GM19240 (cell line): ENCODE data around the gene MKX.

Source experiments
- DNase-seq: peaks from one replicate; pipeline ENCODE4 v3.0.0; 2011; ENCODE audit warnings: low spot score; ENCODE audit not compliant: insufficient read length

Gene MKX

DNA sequence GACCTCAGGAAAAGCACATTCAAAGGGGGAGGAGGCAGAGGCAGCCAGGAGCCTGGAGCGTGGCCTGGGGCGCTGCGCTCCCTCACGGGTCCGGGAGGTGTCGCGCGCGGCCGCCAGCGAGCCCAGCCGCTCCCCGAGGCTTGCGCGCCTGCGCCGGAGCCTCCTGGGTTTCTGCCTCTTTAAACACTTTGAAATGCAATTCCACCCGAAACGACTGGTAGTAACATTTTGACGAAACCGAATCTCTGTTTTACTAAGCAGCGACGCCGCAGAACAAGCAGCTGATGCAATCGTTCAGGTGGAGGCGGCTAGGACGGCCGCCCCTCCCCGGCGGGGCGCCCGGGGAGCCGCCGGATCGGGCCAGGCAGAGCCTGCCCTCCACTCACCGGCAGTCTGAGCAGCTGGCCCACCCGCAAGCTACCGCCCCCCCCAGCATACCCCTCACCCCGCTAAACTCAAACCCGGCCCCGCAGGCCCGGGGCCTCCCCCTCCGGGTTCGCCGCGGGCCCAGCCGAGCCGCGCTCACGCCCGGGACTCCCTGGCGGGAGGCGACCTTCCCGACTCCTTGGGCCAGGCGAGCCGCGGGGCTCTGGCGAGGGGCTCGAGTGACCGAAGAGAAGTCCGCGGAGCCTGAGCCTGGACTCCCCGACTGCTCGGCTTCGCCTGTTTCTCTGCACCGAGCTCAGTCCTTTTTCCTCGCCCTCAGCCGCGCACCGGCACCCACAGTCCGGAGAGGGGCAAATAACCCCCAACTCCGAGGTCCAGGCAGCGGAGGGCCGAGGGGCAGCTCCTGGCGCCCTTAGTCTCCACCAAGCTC is 3.2 kb downstream of the MKX start:
- peak; percentile 7 for DNase-seq

DNA sequence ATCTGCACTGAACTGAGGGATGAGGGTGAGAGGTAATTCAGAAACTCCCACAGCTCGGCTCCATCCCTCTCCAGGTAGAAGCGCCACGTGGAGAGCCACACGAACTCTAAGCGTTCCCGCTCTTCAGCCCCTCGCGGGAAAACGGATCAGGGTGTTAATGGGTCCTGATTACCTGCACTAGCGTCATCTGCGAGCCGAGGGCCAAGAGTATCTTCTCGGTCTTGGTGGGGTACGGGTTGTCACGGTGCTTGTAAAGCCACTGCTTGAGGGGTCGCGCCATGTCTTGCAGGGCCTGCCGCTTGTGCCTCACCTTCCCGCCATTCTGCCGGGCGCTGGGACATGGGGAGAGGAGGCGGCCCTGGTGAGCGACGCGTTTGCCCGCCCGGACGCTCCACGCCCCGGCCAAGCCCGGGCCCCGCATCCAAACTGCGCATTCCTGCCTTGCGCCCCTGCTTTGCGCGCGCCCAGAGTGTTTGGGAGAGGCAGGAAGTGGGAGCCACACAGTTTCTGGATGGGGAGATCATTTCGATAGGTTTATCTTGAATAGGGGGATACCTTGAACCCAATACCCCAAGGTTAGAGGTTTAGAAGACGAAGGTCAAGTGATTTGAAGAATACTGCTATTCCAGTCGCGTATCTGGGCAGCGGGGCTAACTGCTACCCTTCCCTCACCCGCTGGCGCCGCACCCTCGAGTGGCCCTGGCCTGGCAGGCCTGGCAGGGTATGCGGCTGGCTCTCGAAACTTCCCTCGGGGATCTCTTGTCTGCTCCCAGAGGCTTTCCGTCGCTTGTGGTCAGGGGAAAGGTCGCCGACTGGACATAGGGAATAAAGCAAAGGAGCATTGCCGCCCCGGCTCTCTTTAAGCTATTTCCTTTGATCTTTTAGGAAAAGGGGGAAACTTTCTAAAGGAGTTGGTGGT is 4.2 kb downstream of the MKX start:
- no peak for DNase-seq

DNA sequence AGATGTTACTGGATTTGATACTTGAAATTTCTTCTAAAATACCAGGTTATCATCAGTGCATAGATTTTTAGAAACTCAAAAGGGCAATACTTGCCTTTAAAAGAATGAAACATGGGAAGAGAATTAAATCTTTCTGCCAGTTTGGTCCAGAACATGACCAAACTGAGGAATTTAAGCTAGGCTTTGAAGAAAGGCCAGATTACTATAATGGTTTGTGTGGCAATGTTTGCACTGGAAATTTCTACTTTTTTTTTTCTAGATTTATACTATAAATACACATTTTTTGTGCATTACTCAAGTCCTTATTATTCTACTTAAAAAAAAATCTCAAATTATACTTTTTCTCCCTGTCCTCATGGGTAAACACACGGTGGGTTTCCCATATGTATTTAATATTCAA is 9.2 kb downstream of the MKX start:
- no peak for DNase-seq

DNA sequence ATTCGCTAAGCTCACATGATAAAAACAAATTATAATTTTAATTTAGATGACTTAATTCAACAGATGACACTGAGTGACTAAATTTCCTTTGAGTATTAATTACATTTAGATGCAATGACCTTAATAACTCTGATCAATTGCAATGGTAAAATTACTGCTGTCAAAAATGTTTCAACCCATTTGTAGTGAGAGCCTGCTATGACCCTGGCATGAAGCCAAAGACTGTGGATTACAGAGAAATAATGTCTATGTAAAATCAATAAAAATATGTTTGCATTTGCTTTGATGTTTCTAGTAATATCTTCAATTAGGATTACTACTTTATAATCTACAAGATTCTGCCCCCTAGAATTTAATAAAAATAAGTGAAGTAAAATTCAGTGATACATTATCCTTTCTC is 15.6 kb downstream of the MKX start:
- DNase-seq, result no peak

DNA sequence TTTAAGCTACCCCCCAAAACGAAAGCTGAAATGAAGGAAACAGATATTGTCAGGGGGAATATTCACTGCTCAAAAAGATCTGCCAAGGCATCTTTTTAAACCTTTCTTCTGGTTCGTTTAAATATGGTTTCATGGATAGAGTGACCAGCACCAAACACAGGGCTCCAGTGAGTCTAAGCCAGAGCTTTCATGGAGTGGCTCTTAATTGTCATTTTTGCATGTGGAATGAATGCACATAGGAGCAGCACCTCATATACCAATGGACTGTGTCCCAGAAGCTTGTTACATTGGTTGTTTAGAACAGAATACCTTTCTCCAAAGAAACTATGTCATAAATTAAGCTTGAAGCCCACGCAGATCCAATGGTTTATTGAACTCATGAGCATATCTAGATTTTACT is 17.3 kb downstream of the MKX start:
- DNase-seq, result no peak

DNA sequence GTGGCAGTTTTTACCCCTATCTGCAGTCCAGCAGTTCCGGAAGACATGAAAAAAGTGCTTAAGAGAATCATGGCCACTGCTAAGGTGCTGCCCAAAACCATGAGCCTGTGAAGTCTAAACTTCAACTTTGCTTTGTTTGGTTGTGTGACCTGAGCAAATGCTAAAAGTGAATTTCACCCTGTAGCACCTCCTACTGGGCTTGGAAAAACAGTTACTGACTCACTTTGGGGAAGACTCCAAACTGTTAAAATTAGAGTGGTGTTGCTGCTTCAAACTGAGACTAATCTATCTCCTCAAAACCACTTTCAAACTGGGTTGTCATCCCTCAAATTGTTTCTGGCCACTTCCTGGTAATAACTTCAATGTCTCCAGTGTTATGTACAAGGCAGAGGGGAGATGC is 21.3 kb downstream of the MKX start:
- DNase-seq, result no peak

DNA sequence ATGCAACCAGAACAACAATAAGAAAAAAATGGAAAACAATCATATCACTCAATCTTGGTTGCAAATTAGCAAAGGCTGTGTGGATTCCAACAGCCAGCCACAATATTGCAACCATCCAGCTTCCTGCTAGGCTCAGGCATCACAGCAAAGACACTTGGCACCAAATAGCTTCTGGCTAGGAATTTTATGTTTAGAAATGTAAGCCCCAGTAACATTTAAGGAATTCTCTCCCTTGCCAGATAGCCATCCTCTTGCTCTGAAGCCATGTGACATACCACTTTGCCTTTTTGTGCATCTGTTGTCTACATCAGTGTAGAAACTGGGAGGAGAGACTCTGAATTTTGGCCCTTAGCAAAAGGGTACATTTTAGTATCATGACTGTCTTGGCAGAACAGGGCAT is 22.2 kb downstream of the MKX start:
- no peak for DNase-seq

DNA sequence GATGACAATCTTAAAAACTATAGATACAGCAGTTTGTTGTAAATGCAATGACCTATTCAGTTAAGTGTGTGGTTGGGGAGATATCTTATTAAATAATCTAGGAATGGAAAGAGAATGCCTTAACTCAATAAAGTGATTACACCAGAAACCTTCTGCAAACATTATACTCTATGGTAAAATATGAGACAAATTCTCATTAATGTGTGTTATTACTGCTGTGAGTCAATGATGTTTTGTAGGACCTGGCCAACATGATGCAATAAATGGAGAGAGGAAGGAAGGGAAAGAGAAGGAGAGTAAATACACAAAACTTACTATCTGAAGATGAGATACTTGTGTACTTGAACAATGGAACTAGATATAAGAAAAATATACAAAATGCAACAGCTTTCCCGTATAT is 25.1 kb downstream of the MKX start:
- DNase-seq, result no peak

DNA sequence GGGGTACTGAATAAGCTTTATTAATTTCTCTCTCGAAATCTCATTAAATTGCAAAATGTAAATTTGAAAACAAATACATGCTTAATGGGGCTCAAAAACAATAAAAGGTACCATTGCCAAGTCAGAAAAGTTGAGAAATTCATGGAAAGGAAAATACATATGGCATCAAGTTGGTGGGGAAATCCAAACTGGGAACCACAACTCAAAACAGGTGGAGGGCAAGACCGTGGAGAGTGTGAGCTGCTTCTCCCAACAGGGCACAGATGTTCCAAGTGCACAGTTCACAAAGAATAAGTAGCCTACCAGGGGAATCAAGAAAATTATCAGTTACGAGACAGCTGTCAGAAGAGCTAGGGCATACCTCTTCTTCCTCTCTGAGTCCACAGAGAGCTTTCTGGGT is 26.6 kb downstream of the MKX start:
- DNase-seq, result no peak

DNA sequence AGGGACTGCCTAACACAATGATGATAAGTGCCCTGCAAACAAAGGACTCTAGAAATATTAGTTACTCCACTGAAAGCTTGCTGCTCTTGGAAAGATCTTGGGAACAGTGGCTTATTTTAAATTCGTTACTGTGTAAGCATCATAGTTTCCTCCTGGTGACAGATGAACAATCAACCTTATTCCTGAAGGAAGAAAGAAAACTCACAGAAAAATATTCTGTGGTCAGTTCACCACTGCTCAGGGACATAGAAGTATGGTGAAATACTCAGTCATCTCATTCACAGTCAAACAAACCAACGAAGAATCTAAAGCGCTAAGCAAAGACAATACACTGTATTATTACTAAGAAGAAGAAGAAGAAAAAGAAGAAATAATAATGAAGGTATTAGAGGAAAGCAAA is 27.8 kb downstream of the MKX start:
- no peak for DNase-seq

DNA sequence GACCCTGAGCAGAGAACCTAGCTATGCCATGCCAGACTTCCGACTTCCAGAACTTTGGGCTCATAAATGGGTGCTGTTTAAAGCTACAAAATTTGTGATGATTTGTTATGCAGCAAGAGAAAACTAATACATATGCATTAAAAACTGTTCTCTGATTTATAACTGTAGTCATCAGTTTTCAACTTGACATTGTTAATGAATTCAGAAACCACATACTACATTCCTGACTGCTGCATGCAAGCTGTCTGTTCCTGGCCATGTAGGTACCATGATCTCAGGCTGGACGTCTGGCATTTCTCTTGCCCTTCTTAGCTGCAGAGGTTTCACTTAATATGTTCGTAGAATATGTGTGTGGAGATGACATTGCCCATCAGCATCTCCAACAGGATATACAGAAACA is 28.4 kb downstream of the MKX start:
- DNase-seq, result no peak

DNA sequence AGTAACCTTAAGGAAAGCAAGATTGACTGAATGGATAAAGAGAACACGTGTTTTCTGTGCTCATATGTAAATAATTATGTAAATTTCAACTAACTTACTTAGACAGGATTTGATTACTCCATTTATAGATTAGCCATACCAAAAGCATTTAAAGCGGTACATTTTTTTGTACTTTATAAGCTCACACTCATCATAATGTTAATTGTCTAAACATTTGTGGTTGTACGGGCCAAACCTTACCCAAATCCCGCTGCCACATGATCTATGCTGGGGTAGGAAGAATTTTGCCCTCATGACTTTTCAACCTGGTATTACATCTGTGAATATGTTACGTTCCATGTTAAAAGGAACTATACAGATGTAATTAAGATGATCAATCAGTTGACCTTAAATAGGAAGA is 29.1 kb downstream of the MKX start:
- no peak for DNase-seq

DNA sequence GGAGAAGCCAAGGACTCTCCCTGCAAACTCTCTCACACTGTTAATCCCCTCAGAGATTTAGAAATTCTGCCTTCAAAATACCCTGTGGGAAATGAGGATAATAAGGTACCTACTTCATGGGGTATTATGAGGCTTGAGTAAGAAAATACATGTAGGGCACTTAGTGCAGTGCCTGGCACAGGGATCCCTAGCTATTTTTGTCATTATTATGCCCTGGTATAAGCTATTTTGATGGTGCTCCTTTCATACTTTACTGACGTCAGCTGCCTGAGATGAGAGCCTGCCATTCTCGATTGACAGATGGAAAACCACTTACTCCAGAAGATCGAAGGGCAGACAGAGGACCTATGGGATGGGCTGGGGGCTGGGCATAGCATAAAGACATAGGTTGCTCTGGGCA is 30.1 kb downstream of the MKX start:
- DNase-seq, result no peak

DNA sequence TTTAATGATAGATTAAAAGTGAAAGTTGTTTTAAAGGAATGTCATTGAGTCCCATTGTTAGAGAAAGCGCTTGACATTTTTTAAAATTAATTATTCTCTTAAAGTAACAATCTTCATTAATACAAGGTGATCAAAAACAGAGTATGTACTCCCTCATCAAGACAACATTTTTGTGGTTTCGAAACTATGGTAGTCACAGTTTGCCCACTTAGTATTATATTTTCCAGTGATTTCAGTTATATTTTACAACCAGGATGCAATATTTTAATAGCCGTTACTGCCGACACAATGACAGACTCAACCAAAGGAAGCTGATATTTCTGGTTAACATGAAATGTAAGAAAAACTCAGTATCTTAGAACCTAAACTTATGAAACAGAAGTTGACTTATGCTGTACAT is 31.3 kb downstream of the MKX start:
- no peak for DNase-seq

DNA sequence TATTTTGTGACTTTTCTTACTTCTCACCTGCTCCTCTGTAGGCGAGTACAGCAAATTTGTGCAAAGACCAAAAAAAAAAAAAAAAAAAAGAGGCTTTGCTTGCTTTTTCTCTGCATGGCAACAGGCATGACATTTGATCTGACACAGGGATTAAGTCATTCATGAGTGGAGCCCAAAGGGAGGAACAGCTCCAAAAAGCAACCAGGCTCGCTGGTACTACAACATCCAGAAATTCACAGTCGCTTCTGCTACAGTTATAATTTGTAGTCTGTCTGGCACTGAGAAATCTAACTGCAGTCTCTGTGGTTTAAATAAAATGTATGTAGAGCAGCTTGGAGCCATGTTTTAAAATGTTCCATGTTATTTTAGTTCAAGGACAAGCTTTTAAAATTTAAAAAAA is 31.7 kb downstream of the MKX start:
- DNase-seq, result no peak

DNA sequence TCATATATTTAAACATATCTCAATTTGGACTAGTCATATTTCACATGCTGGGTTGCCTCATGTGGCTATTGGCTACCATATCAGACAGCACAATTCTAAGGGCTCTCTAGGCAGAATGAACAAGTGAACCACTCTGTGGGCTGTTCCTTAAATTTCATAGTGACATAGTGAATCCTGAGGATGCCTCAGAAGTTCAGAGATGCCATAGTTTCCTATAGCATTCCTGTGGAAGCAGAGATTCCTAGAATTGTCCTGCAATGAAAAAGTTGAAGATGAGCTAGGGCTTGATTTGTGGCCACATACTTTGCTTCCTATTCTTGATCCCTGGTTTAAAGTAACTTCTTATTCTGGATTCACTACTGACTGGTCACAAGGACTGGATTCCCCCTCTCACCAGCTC is 35.6 kb downstream of the MKX start:
- DNase-seq, result no peak

DNA sequence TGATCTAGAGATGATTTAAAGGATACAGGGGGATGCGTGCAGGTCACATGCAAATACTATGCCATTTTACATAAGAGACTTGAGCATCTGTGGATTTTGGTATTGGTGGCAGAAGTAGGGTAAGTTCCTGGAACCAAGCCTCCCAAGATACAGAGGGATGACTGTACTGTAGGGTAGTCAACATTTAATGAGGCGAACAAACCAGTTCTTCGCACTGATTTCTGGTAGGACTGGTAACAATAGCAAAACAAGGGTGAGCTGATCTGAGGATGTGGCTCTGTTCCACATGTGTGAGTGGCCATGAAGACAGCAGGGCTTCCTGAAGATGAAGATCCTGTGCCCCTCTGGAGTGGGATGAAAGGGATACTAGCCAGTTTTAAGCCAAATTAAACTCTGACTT is 36.3 kb downstream of the MKX start:
- no peak for DNase-seq

DNA sequence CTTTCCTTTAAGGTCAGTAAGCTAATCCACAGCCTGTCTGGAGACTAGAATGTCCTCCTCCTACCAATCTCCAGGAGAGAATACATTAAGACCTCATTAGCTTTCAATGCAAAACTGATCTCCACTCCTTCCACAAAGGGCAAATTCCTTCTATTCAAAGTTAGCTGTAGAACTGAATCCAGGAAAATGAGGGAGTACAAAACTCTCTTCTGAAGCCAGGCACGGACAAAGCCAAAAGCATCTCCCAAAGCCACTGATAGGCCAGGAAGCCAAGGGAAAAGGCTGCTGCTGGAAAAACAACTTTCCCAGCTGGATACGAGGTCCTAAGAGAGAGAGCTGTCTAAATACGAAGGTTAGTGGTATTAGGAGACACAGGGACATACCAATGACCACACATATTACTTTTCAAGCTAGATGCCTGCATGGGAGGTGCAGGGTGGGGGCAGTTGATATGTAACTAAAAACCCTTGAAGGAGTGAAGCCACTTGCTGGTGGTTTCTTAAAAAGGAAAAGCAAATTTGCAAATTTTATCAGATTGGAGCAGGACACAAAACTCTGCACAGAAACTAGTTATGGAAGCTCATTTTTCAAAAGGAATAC is 43.6 kb downstream of the MKX start:
- no peak for DNase-seq

DNA sequence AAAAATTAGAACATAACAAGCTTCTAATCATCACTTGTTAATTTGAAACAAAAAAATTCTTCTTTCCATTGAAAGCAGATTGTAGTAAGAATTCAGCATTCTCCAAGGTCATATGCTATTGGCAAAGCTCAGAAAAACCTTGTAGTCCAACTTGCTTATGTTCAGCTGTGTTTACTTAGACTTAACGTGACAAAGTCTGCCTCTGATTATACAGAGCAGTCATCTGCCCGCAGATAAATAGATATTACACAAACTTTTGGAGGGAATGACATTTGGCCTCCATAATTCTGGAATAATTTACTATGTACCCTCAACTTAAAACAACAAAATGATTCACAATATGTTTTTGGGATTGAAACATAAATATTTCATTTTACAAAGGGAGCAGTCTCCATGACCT is 45.8 kb downstream of the MKX start:
- DNase-seq, result no peak

DNA sequence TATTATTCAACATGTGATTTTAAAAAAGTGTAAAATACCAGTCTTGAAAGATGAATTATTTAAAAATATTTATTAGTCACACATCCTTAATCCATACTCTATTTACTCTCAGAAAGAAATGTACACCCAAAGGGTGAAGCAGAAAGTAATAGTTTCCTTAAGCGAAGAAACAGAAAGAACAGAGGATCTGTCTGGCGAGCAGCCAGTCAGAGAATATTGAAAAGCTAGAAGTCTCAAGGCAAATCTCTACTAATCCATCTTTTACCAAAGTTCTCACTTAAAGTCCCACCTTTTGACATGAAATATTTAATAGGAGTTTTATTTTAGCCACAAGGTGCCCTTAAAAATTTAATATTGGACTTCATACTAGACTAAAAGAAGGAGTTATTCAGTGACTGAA is 46.7 kb downstream of the MKX start:
- DNase-seq, result no peak

DNA sequence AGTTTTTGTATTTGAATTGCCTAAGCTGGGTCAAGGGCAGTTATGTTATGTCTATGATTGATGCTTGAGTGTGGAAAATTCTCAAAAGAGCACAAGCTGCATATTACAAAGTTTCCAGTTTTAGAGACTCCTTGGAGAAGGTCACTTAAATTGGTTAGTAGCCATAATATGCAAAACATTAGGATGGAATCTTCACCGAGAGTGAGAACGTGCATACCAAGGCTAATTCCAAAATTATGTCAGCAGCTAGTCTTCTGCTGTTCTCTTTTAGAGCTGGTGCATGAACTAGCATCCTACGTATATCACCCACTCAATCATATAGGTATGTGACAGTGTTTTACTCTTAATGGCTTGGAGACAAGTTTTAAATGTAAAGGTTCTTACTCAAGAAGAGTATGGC is 49.2 kb downstream of the MKX start:
- no peak for DNase-seq

DNA sequence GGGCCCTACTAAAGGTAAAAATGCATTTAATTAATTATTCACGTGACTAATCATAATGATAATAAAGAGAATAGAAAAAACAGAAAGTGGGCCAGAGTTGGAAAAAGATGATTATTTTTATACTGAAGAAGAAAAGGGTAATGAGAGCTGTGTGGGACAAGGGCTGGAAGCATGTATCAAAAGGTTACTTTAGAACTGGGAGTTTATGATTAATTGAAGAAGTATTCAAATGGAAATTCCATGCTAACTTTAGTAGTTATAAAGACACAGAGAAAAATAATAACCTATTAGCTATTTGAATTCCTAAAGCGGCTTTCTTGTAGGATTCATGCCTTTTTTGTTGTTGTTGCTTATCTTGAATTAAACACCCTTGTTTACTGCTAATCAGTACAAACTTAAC is 49.9 kb downstream of the MKX start:
- DNase-seq, result no peak
